Jurkat, Clone E6-1 (cell line): Measurements from ENCODE around the gene YARS2.

ENCODE experiments used
- DNase-seq: peaks from one replicate; pipeline ENCODE4 v3.0.0-alpha.2; 2011; ENCODE audit warnings: low read depth, low spot score
- H3K4me3 ChIP-seq: 2 replicates; pipeline ENCODE4 v1.5.1; 2011; ENCODE audit warnings: mild to moderate bottlenecking, low read length, control low read depth, moderate library complexity

The YARS2 gene

DNA sequence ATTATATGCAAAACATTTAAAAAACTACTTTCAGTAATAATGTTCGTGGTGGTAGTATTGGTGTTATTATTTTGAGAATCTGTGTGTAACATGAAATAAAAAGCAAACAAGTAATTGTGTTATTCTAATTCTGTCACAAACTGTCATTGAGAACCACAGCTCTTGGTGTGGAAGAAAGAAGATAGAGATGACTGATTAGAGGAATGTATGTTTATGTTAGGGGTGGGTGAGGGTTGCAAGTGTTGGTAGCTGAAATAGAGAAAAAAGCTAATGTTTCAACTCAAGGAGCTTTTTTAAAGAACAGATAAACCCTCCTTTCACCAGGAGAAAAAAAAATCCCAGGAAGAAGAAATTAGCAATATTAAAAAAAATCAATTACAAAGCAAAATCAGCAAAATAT lies 58.3 kb downstream of the YARS2 start:
- no peak overlapping the region for H3K4me3 ChIP-seq
- DNase-seq: no peak
